Upper lobe of left lung (tissue), 6 donors: Measurements from ENCODE around the gene CACNA1F. TPM values are rescaled to one million over a fixed set of nuclear protein-coding genes. Genes with fewer than 3 reads are reported as not detected.

Experiments
- ATAC-seq, 2 donors: fragments of 200-7000 bp; cut with Tn5 transposase; one replicate each; pipeline ENCODE4 v1.9.1; 2022; ENCODE audit warnings: mild to moderate bottlenecking in 2 of 2, moderate library complexity in 2 of 2; ENCODE audit not compliant: low FRiP score in 2 of 2
- DNase-seq, 2 donors: peaks; one replicate each; pipeline ENCODE4 v3.0.0-alpha.2; 2019 to 2020
- H3K27ac ChIP-seq, 4 donors: fragments of 200-600 bp; sonication (generic); one replicate each; pipeline ENCODE4 v1.5.1; 2016 to 2019
- H3K27me3 ChIP-seq, 4 donors: fragments of 200-600 bp; sonication (generic); one replicate each; pipeline ENCODE4 v1.5.1; 2017 to 2019
- H3K36me3 ChIP-seq, 4 donors: fragments of 200-600 bp; sonication (generic); one replicate each; pipeline ENCODE4 v1.5.1; 2016 to 2019
- H3K4me1 ChIP-seq, 4 donors: fragments of 200-600 bp; sonication (generic); one replicate each; pipeline ENCODE4 v1.5.1; 2018 to 2019
- H3K4me3 ChIP-seq, 4 donors: fragments of 200-600 bp; sonication (generic); one replicate each; pipeline ENCODE4 v1.5.1; 2017 to 2019; ENCODE audit warnings: mild to moderate bottlenecking in 2 of 4, moderate library complexity in 1 of 4
- H3K9me3 ChIP-seq, 4 donors: fragments of 200-600 bp; sonication (generic); one replicate each; pipeline ENCODE4 v1.5.1; 2018 to 2019
- EP300 ChIP-seq, 4 donors: sonication (generic); formaldehyde crosslinking; IDR thresholded peaks; one replicate each; pipeline ENCODE4 v1.5.1; 2017; ENCODE audit warnings: antibody characterized with exemption in 4 of 4, control low read depth in 2 of 4
- POLR2A ChIP-seq, 4 donors: fragments of 450-650 bp; IDR thresholded peaks; one replicate each; pipeline ENCODE4 v1.5.1; 2016 to 2017; ENCODE audit warnings: antibody characterized with exemption in 4 of 4, mild to moderate bottlenecking in 2 of 4
- POLR2AphosphoS5 ChIP-seq, 2 donors: sonication (generic); formaldehyde crosslinking; IDR thresholded peaks; one replicate each; pipeline ENCODE4 v1.5.1; 2017; ENCODE audit warnings: antibody characterized with exemption in 2 of 2
- WGBS, 2 donors: methylation state at CpG; one replicate each; pipeline ENCODE4 v1.1.5; 2017 to 2018; 5-methylcytosine and 5-hydroxymethylcytosine counted together
- total RNA-seq, 6 donors: library from RNA; depleted of rRNA in 4 of 6; stranded (reverse); fragments of >200 nt in 4 of 6; gene quantifications; one replicate each; pipeline versions ENCODE4 v1.1.0 to v1.2.1, GENCODE V29; 2016 to 2021
- TF ChIP-seq, protein P1 (sequence below), 6 experiments: fragments of 450-650 bp in 4 of 6; fragments of 200-600 bp in 2 of 6; sonication (generic) in 2 of 6; IDR thresholded peaks; one replicate each; pipeline ENCODE4 v1.5.1; 2016 to 2019; ENCODE audit warnings: antibody characterized with exemption in 6 of 6
- donor health status: DM: no; HTN: no; CAD: no; lungs with moderate emphysema.
- donor health status: DM: no; HTN: yes; CAD: no; lungs with severe emphysema.

CACNA1F gene
- total RNA-seq, 6 donors from 2014 or later, result 0.46 to 6.3 (median 1.7) TPM

DNA sequence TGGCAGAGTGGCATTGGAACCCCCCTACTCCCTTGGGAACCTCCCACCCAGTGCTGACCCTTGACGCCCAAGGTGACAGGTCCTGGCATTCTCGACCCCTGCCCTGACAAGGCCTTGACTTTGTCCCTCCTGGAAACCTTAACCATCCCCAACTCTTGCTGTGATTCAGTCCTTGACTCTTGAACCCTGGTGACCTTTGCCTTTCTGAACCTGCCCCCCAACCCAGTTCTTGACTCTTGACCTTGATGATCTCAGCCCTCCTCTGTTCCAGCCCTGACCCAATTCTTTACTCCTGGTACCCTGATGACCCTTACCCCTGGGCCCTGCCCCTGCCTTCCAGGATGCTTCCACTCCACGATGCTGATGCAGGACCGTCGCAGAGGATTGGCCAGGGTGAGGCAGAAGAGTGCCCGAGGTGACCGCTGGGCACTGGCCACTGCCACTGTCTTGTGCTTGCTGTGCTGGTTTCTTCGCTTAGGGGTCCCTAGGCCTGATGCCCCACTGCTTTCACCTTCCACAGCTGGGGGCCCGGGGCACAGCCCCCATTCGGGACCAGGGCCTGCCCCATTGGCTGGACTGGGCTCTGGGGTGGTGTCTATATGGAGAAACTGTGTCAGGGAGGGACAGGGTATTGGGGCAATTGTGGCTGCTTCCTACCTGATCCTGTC is 1.7 kb downstream of the CACNA1F start:
- TF ChIP-seq POLR2AphosphoS5 (IDR thresholded peaks at IDR 0.05), result no peak
- Histone ChIP-seq H3K9me3 (peaks cover 0 to 17% (median 0%) of the 10 kb centered on the region in 4 donors), H3K27me3 (no peaks in the 10 kb centered on the region), H3K4me1 (peaks cover 0 to 13% (median 0%) of the 10 kb centered on the region in 4 donors), H3K27ac (peak overlapping the region in 3 of 4 donors; percentile 69 to 88 (median 84)), H3K4me3 (no peak overlapping the region), H3K36me3 (no peaks in the 10 kb centered on the region)
- ATAC-seq (no peak), DNase-seq (peak in 1 of 2 donors; percentile 24)
- 87 to 100% methylated on average over 3 to 10 of the region's 10 CpGs for WGBS, 2 donors

DNA sequence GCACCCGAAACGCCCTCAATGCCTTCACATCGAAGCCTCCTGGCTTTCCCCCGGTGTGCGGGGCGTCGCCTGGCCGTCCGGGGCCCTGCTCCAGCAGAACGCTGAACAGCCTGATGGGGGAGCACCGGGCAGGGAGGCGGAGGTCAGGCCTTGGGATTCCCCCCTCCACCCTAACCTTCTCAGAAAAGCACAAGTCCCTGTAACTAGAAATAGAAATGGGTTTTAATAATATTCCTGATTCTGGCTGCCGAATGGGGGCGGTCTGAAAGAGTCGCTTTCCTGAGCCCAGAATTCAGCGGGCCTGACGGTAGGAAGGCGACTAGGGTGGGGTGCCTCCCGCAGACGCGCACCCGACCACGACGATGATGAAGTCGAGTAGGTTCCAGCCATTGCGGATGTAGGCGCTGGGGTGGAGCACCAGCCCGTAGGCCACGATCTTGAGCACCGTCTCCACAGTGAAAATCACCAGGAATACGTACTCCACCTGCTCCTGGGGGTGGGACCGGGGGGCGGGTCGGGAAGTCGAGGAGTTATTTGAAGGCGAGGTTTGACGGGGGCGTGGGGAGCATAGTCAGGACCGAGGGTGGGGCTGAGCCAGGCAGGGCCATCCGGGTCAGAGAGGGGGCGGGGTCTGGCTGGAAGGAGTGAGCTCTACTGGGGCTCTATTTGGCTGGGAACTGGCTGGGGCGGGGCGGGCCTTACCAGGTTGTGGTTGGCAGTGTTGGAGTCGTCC is 2.5 kb downstream of the CACNA1F start:
- no peak for TF ChIP-seq EP300 (IDR thresholded peaks at IDR 0.05)
- TF ChIP-seq POLR2A (IDR thresholded peaks at IDR 0.05), result peak in 1 of 4 donors; percentile 44

DNA sequence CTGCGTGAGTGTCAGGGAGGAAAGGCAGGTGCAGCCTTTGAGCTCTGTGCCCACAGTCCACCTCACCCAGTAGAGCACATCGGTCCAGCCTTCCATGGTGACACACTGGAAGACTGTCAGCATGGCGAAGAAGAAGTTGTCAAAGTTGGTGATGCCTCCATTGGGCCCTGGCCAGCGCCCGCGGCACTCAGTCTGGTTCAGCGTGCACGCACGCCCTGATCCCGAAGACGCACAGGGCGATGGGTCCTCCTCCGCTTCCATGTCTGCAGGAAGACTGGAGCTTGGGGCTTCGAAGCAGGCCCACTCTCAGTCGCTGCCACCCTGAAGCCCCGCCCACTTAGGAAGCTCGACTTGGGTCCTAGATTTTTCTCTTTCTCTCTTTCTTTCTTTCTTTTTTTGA is 5.0 kb downstream of the CACNA1F start:
- Histone ChIP-seq H3K4me3 (no peak overlapping the region), H3K36me3 (no peaks in the 10 kb centered on the region), H3K4me1 (peaks cover 0 to 7% (median 0%) of the 10 kb centered on the region in 4 donors), H3K9me3 (peaks cover 0 to 17% (median 0%) of the 10 kb centered on the region in 4 donors), H3K27me3 (no peaks in the 10 kb centered on the region), H3K27ac (no peak overlapping the region)
- peak in 1 of 2 donors; percentile 50 for DNase-seq
- no peak for TF ChIP-seq POLR2A (IDR thresholded peaks at IDR 0.05)
- TF ChIP-seq POLR2AphosphoS5 (IDR thresholded peaks at IDR 0.05), result no peak
- no peak for TF ChIP-seq EP300 (IDR thresholded peaks at IDR 0.05)
- TF ChIP-seq, protein P1, sequence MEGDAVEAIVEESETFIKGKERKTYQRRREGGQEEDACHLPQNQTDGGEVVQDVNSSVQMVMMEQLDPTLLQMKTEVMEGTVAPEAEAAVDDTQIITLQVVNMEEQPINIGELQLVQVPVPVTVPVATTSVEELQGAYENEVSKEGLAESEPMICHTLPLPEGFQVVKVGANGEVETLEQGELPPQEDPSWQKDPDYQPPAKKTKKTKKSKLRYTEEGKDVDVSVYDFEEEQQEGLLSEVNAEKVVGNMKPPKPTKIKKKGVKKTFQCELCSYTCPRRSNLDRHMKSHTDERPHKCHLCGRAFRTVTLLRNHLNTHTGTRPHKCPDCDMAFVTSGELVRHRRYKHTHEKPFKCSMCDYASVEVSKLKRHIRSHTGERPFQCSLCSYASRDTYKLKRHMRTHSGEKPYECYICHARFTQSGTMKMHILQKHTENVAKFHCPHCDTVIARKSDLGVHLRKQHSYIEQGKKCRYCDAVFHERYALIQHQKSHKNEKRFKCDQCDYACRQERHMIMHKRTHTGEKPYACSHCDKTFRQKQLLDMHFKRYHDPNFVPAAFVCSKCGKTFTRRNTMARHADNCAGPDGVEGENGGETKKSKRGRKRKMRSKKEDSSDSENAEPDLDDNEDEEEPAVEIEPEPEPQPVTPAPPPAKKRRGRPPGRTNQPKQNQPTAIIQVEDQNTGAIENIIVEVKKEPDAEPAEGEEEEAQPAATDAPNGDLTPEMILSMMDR (IDR thresholded peaks at IDR 0.05), result no peak
- 81 to 90% methylated on average over 13 to 16 of the region's 17 CpGs for WGBS, 2 donors
- ATAC-seq, result no peak

More for the DNA sequence above, 2.5 kb downstream of the CACNA1F start:
- Histone ChIP-seq H3K4me3 (peak overlapping the region in 3 of 4 donors; percentile 35 to 47 (median 44)), H3K36me3 (no peaks in the 10 kb centered on the region), H3K27me3 (no peaks in the 10 kb centered on the region), H3K4me1 (peaks cover 0 to 7% (median 0%) of the 10 kb centered on the region in 4 donors), H3K27ac (peak overlapping the region; percentile 44 to 88 (median 76)), H3K9me3 (peaks cover 0 to 17% (median 0%) of the 10 kb centered on the region in 4 donors)
- ATAC-seq (peak; percentile 85 to 91), DNase-seq (peak; percentile 84 to 93)
- 47% methylated on average over 43 of the region's 44 CpGs; no CpG with 5 or more reads in 1 of the 2 donors for WGBS, 2 donors

DNA sequence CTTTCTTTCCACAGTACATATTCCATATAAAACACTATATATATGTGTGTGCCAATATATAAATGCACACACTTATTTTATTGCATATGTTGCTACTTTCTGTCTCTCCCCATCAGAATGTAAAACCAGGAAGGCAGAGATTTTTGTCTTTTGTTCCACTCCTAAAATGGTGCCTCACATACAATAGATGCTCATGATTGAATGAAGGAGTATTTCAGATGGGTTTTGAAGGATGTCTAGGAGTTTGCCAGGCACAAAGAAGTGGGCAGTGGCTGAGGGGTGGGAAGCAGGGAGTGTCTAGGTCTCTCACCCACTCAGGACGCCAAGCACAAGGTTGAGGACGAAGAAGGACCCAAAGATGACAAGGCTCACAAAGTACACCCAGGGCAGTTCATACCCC is 5.4 kb downstream of the CACNA1F start:
- Histone ChIP-seq H3K36me3 (no peaks in the 10 kb centered on the region), H3K27me3 (no peaks in the 10 kb centered on the region), H3K4me1 (peaks cover 0 to 7% (median 0%) of the 10 kb centered on the region in 4 donors), H3K9me3 (peaks cover 0 to 17% (median 0%) of the 10 kb centered on the region in 4 donors), H3K27ac (no peak overlapping the region), H3K4me3 (no peak overlapping the region)
- TF ChIP-seq POLR2AphosphoS5 (IDR thresholded peaks at IDR 0.05) (no peak), EP300 (IDR thresholded peaks at IDR 0.05) (no peak), POLR2A (IDR thresholded peaks at IDR 0.05) (no peak)
- TF ChIP-seq, protein P1 (IDR thresholded peaks at IDR 0.05), result no peak
- 66% methylated on average over 2 of the region's 2 CpGs; no CpG with 5 or more reads in 1 of the 2 donors for WGBS, 2 donors
- no peak for DNase-seq
- no peak for ATAC-seq

DNA sequence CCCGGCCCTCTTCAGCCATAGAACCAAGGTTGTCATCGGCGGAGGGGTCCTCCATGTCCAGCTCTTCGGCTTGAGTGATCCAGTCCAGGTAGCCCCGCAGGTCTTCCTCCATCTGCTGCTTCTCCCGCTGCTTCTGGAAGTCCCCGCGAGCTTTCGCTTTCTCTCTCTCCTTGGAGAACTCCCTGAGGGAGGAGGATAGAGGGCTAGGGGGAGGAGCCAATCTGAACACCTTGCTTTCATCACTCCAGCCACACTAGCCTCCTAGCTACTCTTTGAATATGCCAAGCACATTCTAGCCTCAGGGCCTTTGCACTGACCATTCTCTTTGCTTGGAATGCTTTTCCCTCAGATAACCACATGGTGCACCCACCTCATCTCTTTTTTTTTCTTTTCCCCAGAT is 6.2 kb downstream of the CACNA1F start:
- no peaks in the 10 kb centered on the region for H3K36me3 ChIP-seq
- ATAC-seq, result no peak
- no peaks in the 10 kb centered on the region for H3K27me3 ChIP-seq
- no peak for DNase-seq
- H3K9me3 ChIP-seq, result peaks cover 0 to 17% (median 0%) of the 10 kb centered on the region in 4 donors
- H3K4me3 ChIP-seq, result no peak overlapping the region
- 92% methylated on average over 4 to 9 of the region's 9 CpGs for WGBS, 2 donors
- H3K4me1 ChIP-seq, result peaks cover 0 to 7% (median 0%) of the 10 kb centered on the region in 4 donors
- no peak overlapping the region for H3K27ac ChIP-seq
- TF ChIP-seq EP300 (IDR thresholded peaks at IDR 0.05), result no peak
- no peak for TF ChIP-seq POLR2AphosphoS5 (IDR thresholded peaks at IDR 0.05)
- TF ChIP-seq, protein P1 (IDR thresholded peaks at IDR 0.05), result no peak
- no peak for TF ChIP-seq POLR2A (IDR thresholded peaks at IDR 0.05)
